Astrocyte (in vitro differentiated cells and primary cell): ENCODE data around the gene EIF2S2. TPM values are rescaled to one million over a fixed set of nuclear protein-coding genes. Genes with fewer than 3 reads are reported as not detected.

Source experiments
- DNase-seq: peaks from one replicate; pipeline ENCODE4 v3.0.0-alpha.2; 2010; ENCODE audit warnings: low read depth
- FAIRE-seq: peaks from 2 replicates; lab custom pipeline; 2011; peaks lifted over from hg19 to GRCh38; lab: Jason Lieb, UNC
- H2AFZ ChIP-seq: 2 replicates; pipeline ENCODE4 v1.6.0; 2012; ENCODE audit warnings: low read depth, low read length, inconsistent platforms
- H3K27ac ChIP-seq: 2 replicates; pipeline ENCODE4 v1.5.1; 2011; ENCODE audit warnings: low read depth, low read length, inconsistent platforms
- H3K27me3 ChIP-seq: 2 replicates; pipeline ENCODE4 v1.6.0; 2011; ENCODE audit warnings: low read length, inconsistent platforms; ENCODE audit not compliant: insufficient read depth
- H3K36me3 ChIP-seq: 2 replicates; pipeline ENCODE4 v1.5.1; 2011; ENCODE audit warnings: low read length, inconsistent platforms; ENCODE audit not compliant: insufficient read depth
- H3K4me1 ChIP-seq: 2 replicates; pipeline ENCODE4 v1.5.1; 2011; ENCODE audit warnings: low read length, inconsistent platforms; ENCODE audit not compliant: insufficient read depth
- H3K4me2 ChIP-seq: 2 replicates; pipeline ENCODE4 v1.6.0; 2012; ENCODE audit warnings: low read length, inconsistent platforms
- H3K4me3 ChIP-seq: 2 replicates; pipeline ENCODE4 v1.5.1; 2011; ENCODE audit warnings: low read depth, mild to moderate bottlenecking, low read length, inconsistent platforms; ENCODE audit not compliant: insufficient read depth
- H3K79me2 ChIP-seq: 2 replicates; pipeline ENCODE4 v1.6.0; 2012; ENCODE audit warnings: mild to moderate bottlenecking, low read length, inconsistent platforms; ENCODE audit not compliant: insufficient read depth
- H3K9ac ChIP-seq: 2 replicates; pipeline ENCODE4 v1.6.0; 2012; ENCODE audit warnings: mild to moderate bottlenecking, low read length, inconsistent platforms
- H3K9me3 ChIP-seq: 2 replicates; pipeline ENCODE4 v1.5.1; 2012; ENCODE audit warnings: low read depth, mild to moderate bottlenecking, low read length, inconsistent platforms; ENCODE audit not compliant: insufficient read depth
- H4K20me1 ChIP-seq: 2 replicates; pipeline ENCODE4 v1.6.0; 2012; ENCODE audit warnings: low read length, inconsistent platforms; ENCODE audit not compliant: insufficient read depth
- H3K27ac Mint-ChIP-seq: one replicate; pipeline ENCODE4 v1.8.0; 2021; ENCODE audit warnings: mild to moderate bottlenecking, mixed read lengths; ENCODE audit not compliant: unreplicated experiment
- H3K27me3 Mint-ChIP-seq: one replicate; pipeline ENCODE4 v1.8.0; 2021; ENCODE audit warnings: low read depth, mixed read lengths; ENCODE audit not compliant: unreplicated experiment
- H3K36me3 Mint-ChIP-seq: one replicate; pipeline ENCODE4 v1.8.0; 2021; ENCODE audit warnings: low read depth, mixed read lengths; ENCODE audit not compliant: unreplicated experiment
- H3K4me1 Mint-ChIP-seq: one replicate; pipeline ENCODE4 v1.8.0; 2021; ENCODE audit warnings: low read depth, mixed read lengths; ENCODE audit not compliant: unreplicated experiment
- H3K4me3 Mint-ChIP-seq: one replicate; pipeline ENCODE4 v1.8.0; 2021; ENCODE audit warnings: mild to moderate bottlenecking, moderate library complexity, mixed read lengths; ENCODE audit not compliant: unreplicated experiment
- H3K9me3 Mint-ChIP-seq: one replicate; pipeline ENCODE4 v1.8.0; 2021; ENCODE audit warnings: mild to moderate bottlenecking, mixed read lengths; ENCODE audit not compliant: unreplicated experiment
- CTCF ChIP-seq: IDR thresholded peaks from 2 replicates; pipeline ENCODE4 v1.5.1; 2011; ENCODE audit warnings: low read depth, mild to moderate bottlenecking, inconsistent platforms, low read length, moderate library complexity; ENCODE audit not compliant: insufficient read depth
- EZH2 ChIP-seq: IDR thresholded peaks from 2 replicates; pipeline ENCODE4 v1.6.1; 2012; ENCODE audit warnings: mild to moderate bottlenecking, low read length, inconsistent platforms; ENCODE audit not compliant: insufficient read depth
- total RNA-seq: library from RNA; stranded (reverse); gene quantifications from 2 replicates; pipeline ENCODE4 v1.2.1, GENCODE V29; 2021

Gene EIF2S2
- total RNA-seq, 1 donor from 2014 or later, result 122 TPM

- Mint-ChIP-seq H3K27me3 (no peaks in the 10 kb centered on the region), H3K9me3 (no peaks in the 10 kb centered on the region), H3K27ac (no peak overlapping the region), H3K4me3 (no peak overlapping the region), H3K36me3 (peaks cover 2% of the 10 kb centered on the region), H3K4me1 (peaks cover 10% of the 10 kb centered on the region)
- Histone ChIP-seq H3K9me3 (no peaks in the 10 kb centered on the region), H4K20me1 (peaks cover 97% of the 10 kb centered on the region), H3K79me2 (peaks cover 93% of the 10 kb centered on the region), H3K4me1 (no peaks in the 10 kb centered on the region), H3K27ac (no peak overlapping the region), H3K4me2 (no peak overlapping the region), H3K4me3 (no peak overlapping the region), H3K36me3 (no peaks in the 10 kb centered on the region), H3K9ac (no peak overlapping the region), H2AFZ (no peak overlapping the region), H3K27me3 (no peaks in the 10 kb centered on the region)
- DNase-seq (no peak), FAIRE-seq (no peak)
- TF ChIP-seq EZH2, result no peak
- TF ChIP-seq CTCF, result no peak
These were observed 64.9 kb downstream of the EIF2S2 start for GRCh38 chr20:34047010-34047687.

GRCh38 chr20:34045930-34046725 is 65.9 kb downstream of the EIF2S2 start:
- Histone ChIP-seq H3K36me3 (no peaks in the 10 kb centered on the region), H3K9me3 (no peaks in the 10 kb centered on the region), H3K4me3 (no peak overlapping the region), H3K4me1 (no peaks in the 10 kb centered on the region), H3K9ac (no peak overlapping the region), H3K27me3 (no peaks in the 10 kb centered on the region), H4K20me1 (peaks cover 97% of the 10 kb centered on the region), H3K79me2 (peaks cover 93% of the 10 kb centered on the region), H3K27ac (no peak overlapping the region), H2AFZ (no peak overlapping the region), H3K4me2 (no peak overlapping the region)
- no peaks in the 10 kb centered on the region for H3K27me3 Mint-ChIP-seq
- peaks cover 10% of the 10 kb centered on the region for H3K4me1 Mint-ChIP-seq
- no peaks in the 10 kb centered on the region for H3K9me3 Mint-ChIP-seq
- H3K36me3 Mint-ChIP-seq, result peaks cover 5% of the 10 kb centered on the region
- H3K27ac Mint-ChIP-seq, result no peak overlapping the region
- DNase-seq, result no peak
- H3K4me3 Mint-ChIP-seq, result no peak overlapping the region
- no peak for FAIRE-seq
- TF ChIP-seq CTCF, result no peak
- TF ChIP-seq EZH2, result no peak

GRCh38 chr20:34045294-34045693 is 66.7 kb downstream of the EIF2S2 start:
- Histone ChIP-seq H4K20me1 (peaks cover 97% of the 10 kb centered on the region), H3K9me3 (no peaks in the 10 kb centered on the region), H3K27ac (no peak overlapping the region), H3K36me3 (no peaks in the 10 kb centered on the region), H2AFZ (no peak overlapping the region), H3K4me2 (no peak overlapping the region), H3K9ac (no peak overlapping the region), H3K4me3 (no peak overlapping the region), H3K27me3 (no peaks in the 10 kb centered on the region), H3K4me1 (no peaks in the 10 kb centered on the region), H3K79me2 (peaks cover 93% of the 10 kb centered on the region)
- FAIRE-seq (no peak), DNase-seq (no peak)
- peaks cover 10% of the 10 kb centered on the region for H3K4me1 Mint-ChIP-seq
- no peak for TF ChIP-seq CTCF
- TF ChIP-seq EZH2, result no peak
- no peaks in the 10 kb centered on the region for H3K9me3 Mint-ChIP-seq
- H3K27ac Mint-ChIP-seq, result no peak overlapping the region
- no peaks in the 10 kb centered on the region for H3K27me3 Mint-ChIP-seq
- peaks cover 5% of the 10 kb centered on the region for H3K36me3 Mint-ChIP-seq
- no peak overlapping the region for H3K4me3 Mint-ChIP-seq
